Measurements from ENCODE around the gene ATP2B3.

The ATP2B3 gene

GRCh38 chrX:153578200-153578835 lies 60.9 kb downstream of the ATP2B3 start:
- Histone ChIP-seq H3K9ac (ENCODE audit: low read depth, low read length) (no peak overlapping the region), H3K36me3 (ENCODE audit: insufficient read depth, low read length) (no peaks in the 10 kb centered on the region), H3K9me3 (replicated peaks; ENCODE audit: low read length) (no peaks in the 10 kb centered on the region), H3K4me3 (ENCODE audit: low read length) (no peak overlapping the region), H3K27me3 (ENCODE audit: control insufficient read depth, insufficient read depth, low read length) (peaks cover 3% of the 10 kb centered on the region), H3K4me1 (ENCODE audit: control insufficient read depth, insufficient read depth, low read length) (no peaks in the 10 kb centered on the region), H3K4me2 (ENCODE audit: low read length) (no peak overlapping the region)

- no peak overlapping the region for H3K4me2 ChIP-seq (ENCODE audit: low read length)
- no peaks in the 10 kb centered on the region for H3K4me1 ChIP-seq (ENCODE audit: control insufficient read depth, insufficient read depth, low read length)
- H3K27me3 ChIP-seq (ENCODE audit: control insufficient read depth, insufficient read depth, low read length): peaks cover 3% of the 10 kb centered on the region
- no peak overlapping the region for H3K9ac ChIP-seq (ENCODE audit: low read depth, low read length)
- H3K9me3 ChIP-seq (replicated peaks; ENCODE audit: low read length): no peaks in the 10 kb centered on the region
- no peak overlapping the region for H3K4me3 ChIP-seq (ENCODE audit: low read length)
- H3K36me3 ChIP-seq (ENCODE audit: insufficient read depth, low read length): no peaks in the 10 kb centered on the region
These were observed 61.4 kb downstream of the ATP2B3 start for GRCh38 chrX:153578889-153579288.

- no peaks in the 10 kb centered on the region for H3K4me1 ChIP-seq (ENCODE audit: control insufficient read depth, insufficient read depth, low read length)
- H3K9me3 ChIP-seq (replicated peaks; ENCODE audit: low read length): no peaks in the 10 kb centered on the region
- no peak overlapping the region for H3K4me3 ChIP-seq (ENCODE audit: low read length)
- H3K9ac ChIP-seq (ENCODE audit: low read depth, low read length): no peak overlapping the region
- no peaks in the 10 kb centered on the region for H3K27me3 ChIP-seq (ENCODE audit: control insufficient read depth, insufficient read depth, low read length)
- no peak overlapping the region for H3K4me2 ChIP-seq (ENCODE audit: low read length)
- no peaks in the 10 kb centered on the region for H3K36me3 ChIP-seq (ENCODE audit: insufficient read depth, low read length)
These were observed 63.4 kb downstream of the ATP2B3 start for GRCh38 chrX:153580700-153581386.

- H3K9ac ChIP-seq (ENCODE audit: low read depth, low read length): no peak overlapping the region
- no peaks in the 10 kb centered on the region for H3K4me1 ChIP-seq (ENCODE audit: control insufficient read depth, insufficient read depth, low read length)
- no peak overlapping the region for H3K4me2 ChIP-seq (ENCODE audit: low read length)
- peaks cover 2% of the 10 kb centered on the region for H3K36me3 ChIP-seq (ENCODE audit: insufficient read depth, low read length)
- H3K9me3 ChIP-seq (replicated peaks; ENCODE audit: low read length): no peaks in the 10 kb centered on the region
- no peak overlapping the region for H3K4me3 ChIP-seq (ENCODE audit: low read length)
- H3K27me3 ChIP-seq (ENCODE audit: control insufficient read depth, insufficient read depth, low read length): no peaks in the 10 kb centered on the region
These were observed 65.5 kb downstream of the ATP2B3 start for GRCh38 chrX:153582896-153583295.

- Histone ChIP-seq H3K36me3 (ENCODE audit: insufficient read depth, low read length) (peaks cover 2% of the 10 kb centered on the region), H3K4me3 (ENCODE audit: low read length) (no peak overlapping the region), H3K9ac (ENCODE audit: low read depth, low read length) (no peak overlapping the region), H3K27me3 (ENCODE audit: control insufficient read depth, insufficient read depth, low read length) (no peaks in the 10 kb centered on the region), H3K4me2 (ENCODE audit: low read length) (no peak overlapping the region), H3K9me3 (replicated peaks; ENCODE audit: low read length) (no peaks in the 10 kb centered on the region), H3K4me1 (ENCODE audit: control insufficient read depth, insufficient read depth, low read length) (no peaks in the 10 kb centered on the region)
These were observed 66.0 kb downstream of the ATP2B3 start for GRCh38 chrX:153583433-153583832.

GRCh38 chrX:153585827-153586226 lies 68.4 kb downstream of the ATP2B3 start:
- H3K4me3 ChIP-seq (ENCODE audit: low read length): no peak overlapping the region
- no peak overlapping the region for H3K4me2 ChIP-seq (ENCODE audit: low read length)
- peaks cover 2% of the 10 kb centered on the region for H3K36me3 ChIP-seq (ENCODE audit: insufficient read depth, low read length)
- no peak overlapping the region for H3K9ac ChIP-seq (ENCODE audit: low read depth, low read length)
- H3K27me3 ChIP-seq (ENCODE audit: control insufficient read depth, insufficient read depth, low read length): no peaks in the 10 kb centered on the region
- H3K4me1 ChIP-seq (ENCODE audit: control insufficient read depth, insufficient read depth, low read length): no peaks in the 10 kb centered on the region
- H3K9me3 ChIP-seq (replicated peaks; ENCODE audit: low read length): no peaks in the 10 kb centered on the region

- Histone ChIP-seq H3K9me3 (replicated peaks; ENCODE audit: low read length) (no peaks in the 10 kb centered on the region), H3K4me2 (ENCODE audit: low read length) (no peak overlapping the region), H3K27me3 (ENCODE audit: control insufficient read depth, insufficient read depth, low read length) (no peaks in the 10 kb centered on the region), H3K36me3 (ENCODE audit: insufficient read depth, low read length) (peaks cover 9% of the 10 kb centered on the region), H3K4me3 (ENCODE audit: low read length) (no peak overlapping the region), H3K9ac (ENCODE audit: low read depth, low read length) (no peak overlapping the region), H3K4me1 (ENCODE audit: control insufficient read depth, insufficient read depth, low read length) (no peaks in the 10 kb centered on the region)
These were observed 69.9 kb downstream of the ATP2B3 start for GRCh38 chrX:153587342-153587741.

GRCh38 chrX:153588021-153588781 lies 70.8 kb downstream of the ATP2B3 start:
- H3K27me3 ChIP-seq (ENCODE audit: control insufficient read depth, insufficient read depth, low read length): no peaks in the 10 kb centered on the region
- no peak overlapping the region for H3K4me2 ChIP-seq (ENCODE audit: low read length)
- H3K9ac ChIP-seq (ENCODE audit: low read depth, low read length): no peak overlapping the region
- H3K9me3 ChIP-seq (replicated peaks; ENCODE audit: low read length): no peaks in the 10 kb centered on the region
- no peak overlapping the region for H3K4me3 ChIP-seq (ENCODE audit: low read length)
- no peaks in the 10 kb centered on the region for H3K4me1 ChIP-seq (ENCODE audit: control insufficient read depth, insufficient read depth, low read length)
- peaks cover 11% of the 10 kb centered on the region for H3K36me3 ChIP-seq (ENCODE audit: insufficient read depth, low read length)

GRCh38 chrX:153588782-153589446 lies 71.5 kb downstream of the ATP2B3 start:
- Histone ChIP-seq H3K27me3 (ENCODE audit: control insufficient read depth, insufficient read depth, low read length) (no peaks in the 10 kb centered on the region), H3K9ac (ENCODE audit: low read depth, low read length) (no peak overlapping the region), H3K9me3 (replicated peaks; ENCODE audit: low read length) (no peaks in the 10 kb centered on the region), H3K4me3 (ENCODE audit: low read length) (no peak overlapping the region), H3K4me2 (ENCODE audit: low read length) (no peak overlapping the region), H3K36me3 (ENCODE audit: insufficient read depth, low read length) (peaks cover 16% of the 10 kb centered on the region), H3K4me1 (ENCODE audit: control insufficient read depth, insufficient read depth, low read length) (no peaks in the 10 kb centered on the region)

GRCh38 chrX:153590961-153591956 lies 73.8 kb downstream of the ATP2B3 start:
- Histone ChIP-seq H3K4me3 (ENCODE audit: low read length) (no peak overlapping the region), H3K9ac (ENCODE audit: low read depth, low read length) (no peak overlapping the region), H3K4me1 (ENCODE audit: control insufficient read depth, insufficient read depth, low read length) (no peaks in the 10 kb centered on the region), H3K9me3 (replicated peaks; ENCODE audit: low read length) (no peaks in the 10 kb centered on the region), H3K27me3 (ENCODE audit: control insufficient read depth, insufficient read depth, low read length) (no peaks in the 10 kb centered on the region), H3K4me2 (ENCODE audit: low read length) (no peak overlapping the region), H3K36me3 (ENCODE audit: insufficient read depth, low read length) (peaks cover 22% of the 10 kb centered on the region)
